D341Med (cell line): Measurements from ENCODE around the gene MRPS6.

Source experiments
- DNase-seq: peaks from one replicate; pipeline ENCODE4 v3.0.0; 2012; ENCODE audit warnings: low spot score

MRPS6 gene

GRCh38 chr21:34100790-34101189 is 27.4 kb downstream of the MRPS6 start:
- DNase-seq = no peak

GRCh38 chr21:34105947-34106541 is 32.7 kb downstream of the MRPS6 start:
- DNase-seq = no peak

GRCh38 chr21:34107606-34108005 is 34.2 kb downstream of the MRPS6 start:
- no peak for DNase-seq

- no peak for DNase-seq
Measured at GRCh38 chr21:34109075-34109474, 35.7 kb downstream of the MRPS6 start.

- DNase-seq = no peak
Measured at GRCh38 chr21:34110594-34111202, 37.3 kb downstream of the MRPS6 start.

GRCh38 chr21:34112316-34113033 is 39.1 kb downstream of the MRPS6 start:
- DNase-seq = no peak

- DNase-seq = no peak
Measured at GRCh38 chr21:34113842-34114241, 40.5 kb downstream of the MRPS6 start.

- no peak for DNase-seq
Measured at GRCh38 chr21:34115160-34115559, 41.8 kb downstream of the MRPS6 start.

GRCh38 chr21:34116569-34116968 is 43.2 kb downstream of the MRPS6 start:
- DNase-seq = no peak

GRCh38 chr21:34120867-34121266 is 47.5 kb downstream of the MRPS6 start:
- DNase-seq = no peak

GRCh38 chr21:34122047-34122446 is 48.7 kb downstream of the MRPS6 start:
- no peak for DNase-seq

GRCh38 chr21:34123609-34124008 is 50.2 kb downstream of the MRPS6 start:
- DNase-seq = no peak

GRCh38 chr21:34126269-34126668 is 52.9 kb downstream of the MRPS6 start:
- no peak for DNase-seq

- no peak for DNase-seq
Measured at GRCh38 chr21:34126691-34127090, 53.3 kb downstream of the MRPS6 start.

GRCh38 chr21:34128124-34128523 is 54.7 kb downstream of the MRPS6 start:
- no peak for DNase-seq

GRCh38 chr21:34128674-34129038 is 55.3 kb downstream of the MRPS6 start:
- no peak for DNase-seq

- no peak for DNase-seq
Measured at GRCh38 chr21:34129039-34129891, 55.9 kb downstream of the MRPS6 start.

- no peak for DNase-seq
Measured at GRCh38 chr21:34129901-34130715, 56.7 kb downstream of the MRPS6 start.

- DNase-seq = no peak
Measured at GRCh38 chr21:34130716-34130985, 57.3 kb downstream of the MRPS6 start.

- no peak for DNase-seq
Measured at GRCh38 chr21:34131586-34131985, 58.2 kb downstream of the MRPS6 start.

GRCh38 chr21:34132202-34132601 is 58.8 kb downstream of the MRPS6 start:
- DNase-seq = no peak

GRCh38 chr21:34132926-34133325 is 59.5 kb downstream of the MRPS6 start:
- no peak for DNase-seq
